GM18526 (cell line): Measurements from ENCODE around the gene PACRG.

Source experiments
- POLR2A ChIP-seq: IDR thresholded peaks from 3 replicates; pipeline ENCODE4 v1.6.1; 2011; ENCODE audit not compliant: insufficient read length; ENCODE audit errors: extremely low read depth

PACRG gene

GRCh38 chr6:163310973-163311383, 583.2 kb downstream of the PACRG start:
- TF ChIP-seq POLR2A, result no peak

GRCh38 chr6:163311830-163312229, 584.1 kb downstream of the PACRG start:
- TF ChIP-seq POLR2A, result no peak

- no peak for TF ChIP-seq POLR2A
Observed at GRCh38 chr6:163313566-163313965, 585.8 kb downstream of the PACRG start.

GRCh38 chr6:163313981-163314380, 586.2 kb downstream of the PACRG start:
- TF ChIP-seq POLR2A, result no peak

- TF ChIP-seq POLR2A, result no peak
Observed at GRCh38 chr6:163314791-163315470, 587.2 kb downstream of the PACRG start.

GRCh38 chr6:163318071-163318786, 590.5 kb downstream of the PACRG start:
- TF ChIP-seq POLR2A, result no peak

- no peak for TF ChIP-seq POLR2A
Observed at GRCh38 chr6:163319609-163320366, 592.0 kb downstream of the PACRG start.

- no peak for TF ChIP-seq POLR2A
Observed at GRCh38 chr6:163320402-163320801, 592.6 kb downstream of the PACRG start.

GRCh38 chr6:163320804-163321203, 593.0 kb downstream of the PACRG start:
- no peak for TF ChIP-seq POLR2A

- no peak for TF ChIP-seq POLR2A
Observed at GRCh38 chr6:163321717-163322116, 593.9 kb downstream of the PACRG start.

GRCh38 chr6:163323274-163323673, 595.5 kb downstream of the PACRG start:
- no peak for TF ChIP-seq POLR2A

- no peak for TF ChIP-seq POLR2A
Observed at GRCh38 chr6:163323705-163324104, 595.9 kb downstream of the PACRG start.

GRCh38 chr6:163324326-163324687, 596.5 kb downstream of the PACRG start:
- no peak for TF ChIP-seq POLR2A

- no peak for TF ChIP-seq POLR2A
Observed at GRCh38 chr6:163324688-163325389, 597.1 kb downstream of the PACRG start.

- no peak for TF ChIP-seq POLR2A
Observed at GRCh38 chr6:163325390-163325784, 597.6 kb downstream of the PACRG start.

GRCh38 chr6:163327165-163327880, 599.5 kb downstream of the PACRG start:
- TF ChIP-seq POLR2A, result no peak
